ENCODE data around the gene NPTX1.

- TF ChIP-seq SUZ12 (IDR thresholded peaks at IDR 0.05; ENCODE audit: extremely low read depth, insufficient read depth, insufficient read length), result no peak
- TF ChIP-seq ZNF274 (IDR thresholded peaks at IDR 0.05; ENCODE audit: low read depth, low read length), result no peak
- no peak for TF ChIP-seq YY1 (IDR thresholded peaks at IDR 0.05; ENCODE audit: insufficient read depth, insufficient read length)
These were observed 45.8 kb downstream of the NPTX1 start for GRCh38 chr17:80430446-80431245.

Measured in NT2/D1 (cell line).